OCI-LY3 (cell line): ENCODE results near the gene THOC5.

Source experiments
- H2AFZ ChIP-seq: fragments of 200-600, 300-600 bp; shearing (Covaris generic); 2 replicates; pipeline ENCODE4 v1.6.0; 2014; ENCODE audit warnings: antibody characterized with exemption, low read depth, low read length
- H3K27ac ChIP-seq: fragments of 200-600, 300-600 bp; sonication (generic); 2 replicates; pipeline ENCODE4 v1.5.1; 2014; ENCODE audit warnings: mild to moderate bottlenecking, low read length, moderate library complexity, mixed read lengths
- H3K27me3 ChIP-seq: fragments of 200-600, 300-600 bp; sonication (generic); 2 replicates; pipeline ENCODE4 v1.6.1; 2014; ENCODE audit warnings: low read depth, low read length, mixed read lengths
- H3K36me3 ChIP-seq: fragments of 200-600, 300-600 bp; sonication (generic); replicated peaks from 2 replicates; pipeline ENCODE3; 2014; ENCODE audit warnings: low read depth, low read length, mixed read lengths
- H3K4me1 ChIP-seq: fragments of 300-600, 200-600 bp; sonication (generic); 2 replicates; pipeline ENCODE4 v1.6.1; 2014; ENCODE audit warnings: low read length, mixed read lengths
- H3K4me2 ChIP-seq: fragments of 200-600, 300-600 bp; sonication (generic); 2 replicates; pipeline ENCODE4 v1.6.1; 2014; ENCODE audit warnings: low read length, mixed read lengths
- H3K4me3 ChIP-seq: fragments of 300-600, 200-600 bp; sonication (generic); 2 replicates; pipeline ENCODE4 v1.5.1; 2014; ENCODE audit warnings: antibody characterized with exemption, mild to moderate bottlenecking, low read length, moderate library complexity
- H3K79me2 ChIP-seq: fragments of 300-600, 200-600 bp; shearing (Covaris generic); 2 replicates; pipeline ENCODE4 v1.6.1; 2014; ENCODE audit warnings: mild to moderate bottlenecking, low read length, mixed read lengths
- H3K9ac ChIP-seq: fragments of 300-600, 200-600 bp; shearing (Covaris generic); 2 replicates; pipeline ENCODE4 v1.6.0; 2014; ENCODE audit warnings: mild to moderate bottlenecking, low read length, moderate library complexity
- H3K9me3 ChIP-seq: fragments of 200-600, 300-600 bp; shearing (Covaris generic); 2 replicates; pipeline ENCODE4 v1.6.1; 2014; ENCODE audit warnings: low read length, mixed read lengths; ENCODE audit not compliant: insufficient read depth
- H4K20me1 ChIP-seq: fragments of 200-600, 300-600 bp; sonication (generic); 2 replicates; pipeline ENCODE4 v1.6.1; 2016; ENCODE audit warnings: low read length, mixed read lengths; ENCODE audit not compliant: insufficient read depth
- EZH2phosphoT487 ChIP-seq: fragments of 200-600 bp; shearing (Covaris generic); IDR thresholded peaks from 2 replicates; pipeline ENCODE4 v1.6.1; 2018; ENCODE audit warnings: antibody characterized with exemption, mixed run types, low read depth
- TF ChIP-seq, protein P1 (sequence below): fragments of 200-600, 300-600 bp; sonication (generic); IDR thresholded peaks from 2 replicates; pipeline ENCODE4 v1.5.1; 2014; ENCODE audit warnings: antibody characterized with exemption, low read length, low read depth

THOC5 gene

DNA sequence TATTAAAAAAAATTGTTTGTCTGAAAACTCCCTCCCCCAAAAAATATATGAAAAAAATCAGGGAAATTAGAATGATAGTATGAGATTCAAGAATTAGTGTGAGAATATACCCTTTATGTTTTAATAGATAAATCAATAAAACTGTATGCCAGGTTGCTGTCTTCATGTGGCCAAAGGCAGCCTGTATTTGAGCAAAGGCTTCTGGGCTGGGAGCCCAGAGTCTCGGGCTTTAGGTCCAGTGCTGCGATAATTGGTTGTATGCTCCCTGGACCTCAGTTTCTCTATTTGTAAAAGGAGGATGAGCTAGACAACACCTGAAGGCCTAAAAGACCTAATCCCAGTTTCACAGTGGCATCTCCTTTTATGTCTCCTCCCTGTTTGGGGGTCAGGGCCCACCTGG lies 29.8 kb downstream of the THOC5 start:
- Histone ChIP-seq H2AFZ (no peak overlapping the region), H3K4me2 (no peak overlapping the region), H4K20me1 (no peaks in the 10 kb centered on the region), H3K27me3 (no peaks in the 10 kb centered on the region), H3K79me2 (no peaks in the 10 kb centered on the region), H3K4me3 (no peak overlapping the region), H3K4me1 (peaks cover 33% of the 10 kb centered on the region), H3K27ac (no peak overlapping the region), H3K9ac (no peak overlapping the region), H3K36me3 (peaks cover 65% of the 10 kb centered on the region), H3K9me3 (no peaks in the 10 kb centered on the region)
- TF ChIP-seq, protein P1, sequence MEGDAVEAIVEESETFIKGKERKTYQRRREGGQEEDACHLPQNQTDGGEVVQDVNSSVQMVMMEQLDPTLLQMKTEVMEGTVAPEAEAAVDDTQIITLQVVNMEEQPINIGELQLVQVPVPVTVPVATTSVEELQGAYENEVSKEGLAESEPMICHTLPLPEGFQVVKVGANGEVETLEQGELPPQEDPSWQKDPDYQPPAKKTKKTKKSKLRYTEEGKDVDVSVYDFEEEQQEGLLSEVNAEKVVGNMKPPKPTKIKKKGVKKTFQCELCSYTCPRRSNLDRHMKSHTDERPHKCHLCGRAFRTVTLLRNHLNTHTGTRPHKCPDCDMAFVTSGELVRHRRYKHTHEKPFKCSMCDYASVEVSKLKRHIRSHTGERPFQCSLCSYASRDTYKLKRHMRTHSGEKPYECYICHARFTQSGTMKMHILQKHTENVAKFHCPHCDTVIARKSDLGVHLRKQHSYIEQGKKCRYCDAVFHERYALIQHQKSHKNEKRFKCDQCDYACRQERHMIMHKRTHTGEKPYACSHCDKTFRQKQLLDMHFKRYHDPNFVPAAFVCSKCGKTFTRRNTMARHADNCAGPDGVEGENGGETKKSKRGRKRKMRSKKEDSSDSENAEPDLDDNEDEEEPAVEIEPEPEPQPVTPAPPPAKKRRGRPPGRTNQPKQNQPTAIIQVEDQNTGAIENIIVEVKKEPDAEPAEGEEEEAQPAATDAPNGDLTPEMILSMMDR, result no peak
- TF ChIP-seq EZH2phosphoT487, result no peak

DNA sequence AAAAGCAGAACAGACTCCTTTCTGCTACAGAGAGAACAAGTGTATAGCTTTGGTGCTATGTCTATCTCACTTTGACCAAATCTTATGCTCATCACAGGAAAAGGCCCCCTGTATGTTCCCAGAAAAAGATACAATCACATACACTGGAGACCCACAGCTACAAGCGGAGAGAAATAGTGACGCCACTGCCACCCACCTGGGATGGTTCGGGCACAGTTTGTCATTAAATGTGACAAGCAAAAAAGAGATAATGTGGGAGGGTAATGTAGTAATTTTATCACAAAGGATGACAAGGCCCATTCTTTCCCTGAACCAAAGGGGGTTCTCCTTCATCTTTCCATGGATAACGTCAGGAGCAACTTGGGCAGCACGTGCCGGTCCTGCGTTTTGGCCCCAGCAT lies 32.0 kb downstream of the THOC5 start:
- Histone ChIP-seq H3K27ac (no peak overlapping the region), H4K20me1 (no peaks in the 10 kb centered on the region), H3K9ac (no peak overlapping the region), H3K4me2 (no peak overlapping the region), H3K27me3 (no peaks in the 10 kb centered on the region), H3K4me1 (peaks cover 30% of the 10 kb centered on the region), H3K9me3 (no peaks in the 10 kb centered on the region), H3K4me3 (no peak overlapping the region), H3K79me2 (no peaks in the 10 kb centered on the region), H2AFZ (no peak overlapping the region), H3K36me3 (peaks cover 64% of the 10 kb centered on the region)
- no peak for TF ChIP-seq EZH2phosphoT487
- TF ChIP-seq, protein P1, result no peak

DNA sequence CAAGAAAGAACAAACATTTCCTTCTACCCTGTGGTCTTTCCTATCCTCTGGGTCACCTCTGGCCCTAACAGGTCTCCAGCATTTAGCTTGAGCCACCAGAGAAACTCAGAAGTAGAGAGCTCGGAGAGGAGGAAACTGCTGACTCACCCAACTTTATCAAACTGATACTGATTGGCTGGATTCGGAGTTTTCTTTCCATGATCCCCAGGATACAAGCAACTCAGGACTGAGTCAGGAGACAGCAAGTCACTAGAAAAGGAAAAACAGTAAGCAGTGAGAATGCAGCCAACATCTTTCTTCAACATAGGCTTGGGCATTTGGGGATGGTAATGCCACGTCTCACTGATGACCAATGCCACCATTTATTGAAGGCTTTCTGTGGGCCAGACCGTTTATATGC lies 32.7 kb downstream of the THOC5 start:
- no peak overlapping the region for H3K9ac ChIP-seq
- H3K27ac ChIP-seq, result no peak overlapping the region
- H3K4me2 ChIP-seq, result no peak overlapping the region
- H3K9me3 ChIP-seq, result no peaks in the 10 kb centered on the region
- H3K79me2 ChIP-seq, result no peaks in the 10 kb centered on the region
- no peak overlapping the region for H3K4me3 ChIP-seq
- H4K20me1 ChIP-seq, result no peaks in the 10 kb centered on the region
- peaks cover 66% of the 10 kb centered on the region for H3K36me3 ChIP-seq
- H3K4me1 ChIP-seq, result peaks cover 24% of the 10 kb centered on the region
- no peaks in the 10 kb centered on the region for H3K27me3 ChIP-seq
- no peak overlapping the region for H2AFZ ChIP-seq
- TF ChIP-seq EZH2phosphoT487, result no peak
- TF ChIP-seq, protein P1, result no peak

DNA sequence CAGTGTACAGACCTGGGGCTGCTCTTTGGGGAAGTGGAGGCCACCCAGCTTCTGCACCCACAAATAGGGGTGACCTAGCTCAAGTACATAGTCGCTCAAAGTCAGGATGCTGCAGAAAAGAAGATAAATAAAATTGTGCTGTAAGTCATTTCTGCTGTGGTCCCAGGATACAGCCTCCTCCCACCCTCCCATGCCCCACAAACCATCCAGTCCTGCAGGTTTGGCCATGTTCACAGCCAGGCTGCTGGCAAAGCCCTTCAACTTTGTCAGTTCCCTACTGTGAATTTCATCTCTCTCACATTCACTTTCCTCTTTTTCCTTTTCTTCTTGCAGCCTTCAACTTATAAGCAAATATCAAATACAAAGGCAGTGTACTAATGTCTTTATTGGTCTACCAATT lies 33.6 kb downstream of the THOC5 start:
- Histone ChIP-seq H3K27ac (no peak overlapping the region), H3K9me3 (no peaks in the 10 kb centered on the region), H3K4me2 (no peak overlapping the region), H3K79me2 (no peaks in the 10 kb centered on the region), H3K9ac (no peak overlapping the region), H3K4me3 (no peak overlapping the region), H3K27me3 (no peaks in the 10 kb centered on the region), H3K4me1 (peaks cover 17% of the 10 kb centered on the region), H3K36me3 (peaks cover 60% of the 10 kb centered on the region), H4K20me1 (no peaks in the 10 kb centered on the region), H2AFZ (no peak overlapping the region)
- TF ChIP-seq, protein P1, result no peak
- TF ChIP-seq EZH2phosphoT487, result no peak
